GM19023 (cell line): ENCODE data around the gene PEX14.
"Not testable (repeated sequence)": the region's sequence is repeated elsewhere in the genome, so short reads cannot be mapped to it uniquely, and the experiment has no call there.

Experiments used
- ATAC-seq: cut with Tn5 transposase; IDR thresholded peaks from one replicate; pipeline ENCODE4 v1.9.1; 2021; ENCODE audit warnings: mild to moderate bottlenecking, moderate library complexity; ENCODE audit not compliant: unreplicated experiment

Gene PEX14, protein sequence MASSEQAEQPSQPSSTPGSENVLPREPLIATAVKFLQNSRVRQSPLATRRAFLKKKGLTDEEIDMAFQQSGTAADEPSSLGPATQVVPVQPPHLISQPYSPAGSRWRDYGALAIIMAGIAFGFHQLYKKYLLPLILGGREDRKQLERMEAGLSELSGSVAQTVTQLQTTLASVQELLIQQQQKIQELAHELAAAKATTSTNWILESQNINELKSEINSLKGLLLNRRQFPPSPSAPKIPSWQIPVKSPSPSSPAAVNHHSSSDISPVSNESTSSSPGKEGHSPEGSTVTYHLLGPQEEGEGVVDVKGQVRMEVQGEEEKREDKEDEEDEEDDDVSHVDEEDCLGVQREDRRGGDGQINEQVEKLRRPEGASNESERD

DNA sequence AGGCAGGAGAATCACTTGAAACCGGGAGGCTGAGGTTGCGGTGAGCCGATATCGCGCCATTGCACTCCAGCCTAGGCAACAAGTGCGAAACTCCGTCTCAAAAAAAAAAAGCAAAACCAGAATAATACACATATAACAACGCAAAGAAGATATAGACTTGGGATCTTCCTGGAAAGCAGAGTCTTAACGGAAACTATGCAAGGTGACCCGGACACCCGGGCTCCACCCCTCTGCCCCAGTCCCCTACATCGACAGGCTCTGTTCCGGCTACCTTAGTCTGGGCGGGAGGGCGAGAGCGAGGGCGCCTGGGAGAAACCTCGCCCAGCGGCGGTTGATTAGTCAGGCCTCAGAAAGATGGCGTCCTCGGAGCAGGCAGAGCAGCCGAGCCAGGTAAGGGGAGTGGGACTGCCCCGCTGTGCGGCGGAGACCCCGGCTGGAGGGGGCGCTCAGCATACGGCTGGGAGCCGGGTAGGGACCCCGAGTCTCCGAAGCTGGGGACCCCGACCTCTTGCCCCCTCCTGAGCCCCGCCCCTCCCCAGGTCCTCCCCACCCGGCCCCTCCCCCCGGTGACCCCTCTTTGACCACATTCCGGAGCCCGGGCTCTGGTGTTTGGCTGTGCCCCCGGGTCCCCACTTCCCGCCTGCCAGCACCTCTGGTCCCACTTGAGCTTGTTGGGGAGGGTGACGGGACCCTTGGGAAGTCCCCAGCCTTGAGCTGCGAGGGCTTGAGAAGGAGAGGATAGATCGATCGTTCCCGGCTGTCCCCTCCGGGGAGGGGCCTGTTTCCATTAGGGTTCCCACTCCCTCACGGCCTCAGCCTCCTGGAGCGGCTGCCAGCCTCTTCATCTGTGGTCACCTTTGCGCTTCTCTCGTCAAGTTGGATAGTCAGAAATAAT is at the start of gene PEX14:
TSS of gene PEX14 (plus strand) at position 338 of the 895 bp plus-strand sequence. CDS start at position 355, 17 bp downstream.
- ATAC-seq, result peak; percentile 65

DNA sequence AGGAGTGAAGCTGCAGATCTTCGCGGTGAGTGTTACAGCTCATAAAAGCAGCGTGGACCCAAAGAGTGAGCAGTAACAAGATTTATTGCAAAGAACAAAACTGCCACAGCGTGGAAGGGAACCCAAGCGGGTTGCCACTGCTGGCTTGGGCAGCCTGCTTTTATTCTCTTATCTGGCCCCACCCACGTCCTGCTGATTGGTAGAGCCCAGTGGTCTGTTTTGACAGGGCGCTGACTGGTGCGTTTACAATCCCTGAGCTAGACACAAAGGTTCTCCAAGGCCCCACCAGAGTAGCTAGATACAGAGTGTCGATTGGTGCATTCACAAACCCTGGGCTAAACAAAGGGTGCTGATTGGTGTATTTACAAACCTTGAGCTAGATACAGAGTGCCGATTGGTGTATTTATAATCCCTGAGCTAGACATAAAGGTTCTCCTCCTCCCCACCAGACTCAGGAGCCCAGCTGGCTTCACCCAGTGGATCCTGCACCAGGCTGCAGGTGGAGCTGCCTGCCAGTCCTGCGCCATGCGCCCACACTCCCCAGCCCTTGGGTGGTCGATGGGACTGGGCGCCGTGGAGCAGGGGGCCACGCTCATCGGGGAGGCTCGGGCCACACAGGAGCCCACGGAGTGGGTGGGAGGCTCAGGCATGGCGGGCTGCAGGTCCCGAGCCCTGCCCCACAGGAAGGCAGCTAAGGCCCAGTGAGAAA is 48.8 kb upstream of the PEX14 start:
- not testable (repeated sequence) for ATAC-seq

DNA sequence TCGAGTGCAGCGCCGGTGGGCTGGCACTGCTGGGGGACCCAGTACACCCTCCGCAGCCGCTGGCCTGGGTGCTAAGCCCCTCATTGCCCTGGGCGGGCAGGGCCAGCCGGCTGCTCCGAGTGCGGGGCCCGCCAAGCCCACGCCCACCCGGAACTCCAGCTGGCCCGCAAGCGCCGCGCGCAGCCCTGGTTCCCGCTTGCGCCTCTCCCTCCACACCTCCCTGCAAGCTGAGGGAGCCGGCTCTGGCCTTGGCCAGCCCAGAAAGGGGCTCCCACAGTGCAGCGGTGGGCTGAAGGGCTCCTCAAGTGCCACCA is 48.3 kb upstream of the PEX14 start:
- ATAC-seq, result not testable (repeated sequence)

DNA sequence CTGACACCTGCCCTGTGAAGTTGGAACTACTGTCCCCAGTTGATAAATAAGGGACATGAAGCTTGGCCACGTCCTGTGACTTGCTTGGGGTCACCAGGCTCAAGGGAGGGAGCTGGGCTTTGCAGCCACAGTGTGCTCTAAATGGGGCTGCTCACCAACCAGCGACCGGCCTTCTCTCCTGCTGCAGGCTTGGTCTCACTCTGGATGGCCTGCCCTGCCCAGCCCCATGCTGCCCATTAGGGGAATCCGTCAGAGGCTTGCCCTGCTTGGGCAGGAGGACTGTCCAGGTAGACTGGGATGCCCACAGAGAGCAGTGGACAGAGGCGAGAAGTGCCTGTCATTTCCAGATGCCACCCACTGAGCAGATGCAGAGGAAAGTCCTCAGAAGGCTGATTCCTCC is 45.8 kb upstream of the PEX14 start:
- no peak for ATAC-seq

DNA sequence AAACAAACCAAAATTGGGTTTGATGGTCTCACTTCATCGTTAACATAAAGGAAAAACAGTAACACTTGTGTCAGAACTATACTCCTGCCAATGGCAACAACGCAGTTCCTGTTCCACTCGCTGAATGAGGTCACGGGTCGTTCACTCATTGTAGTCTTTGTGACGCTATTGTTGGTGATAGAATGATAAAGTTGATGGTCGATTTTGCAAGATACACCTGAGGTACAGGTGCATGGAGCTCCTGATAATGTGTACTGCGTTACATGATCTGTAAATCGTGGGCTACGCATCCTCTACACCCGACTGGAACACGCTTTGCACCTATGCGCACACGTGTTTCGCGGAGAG is 44.9 kb upstream of the PEX14 start:
- ATAC-seq, result no peak

DNA sequence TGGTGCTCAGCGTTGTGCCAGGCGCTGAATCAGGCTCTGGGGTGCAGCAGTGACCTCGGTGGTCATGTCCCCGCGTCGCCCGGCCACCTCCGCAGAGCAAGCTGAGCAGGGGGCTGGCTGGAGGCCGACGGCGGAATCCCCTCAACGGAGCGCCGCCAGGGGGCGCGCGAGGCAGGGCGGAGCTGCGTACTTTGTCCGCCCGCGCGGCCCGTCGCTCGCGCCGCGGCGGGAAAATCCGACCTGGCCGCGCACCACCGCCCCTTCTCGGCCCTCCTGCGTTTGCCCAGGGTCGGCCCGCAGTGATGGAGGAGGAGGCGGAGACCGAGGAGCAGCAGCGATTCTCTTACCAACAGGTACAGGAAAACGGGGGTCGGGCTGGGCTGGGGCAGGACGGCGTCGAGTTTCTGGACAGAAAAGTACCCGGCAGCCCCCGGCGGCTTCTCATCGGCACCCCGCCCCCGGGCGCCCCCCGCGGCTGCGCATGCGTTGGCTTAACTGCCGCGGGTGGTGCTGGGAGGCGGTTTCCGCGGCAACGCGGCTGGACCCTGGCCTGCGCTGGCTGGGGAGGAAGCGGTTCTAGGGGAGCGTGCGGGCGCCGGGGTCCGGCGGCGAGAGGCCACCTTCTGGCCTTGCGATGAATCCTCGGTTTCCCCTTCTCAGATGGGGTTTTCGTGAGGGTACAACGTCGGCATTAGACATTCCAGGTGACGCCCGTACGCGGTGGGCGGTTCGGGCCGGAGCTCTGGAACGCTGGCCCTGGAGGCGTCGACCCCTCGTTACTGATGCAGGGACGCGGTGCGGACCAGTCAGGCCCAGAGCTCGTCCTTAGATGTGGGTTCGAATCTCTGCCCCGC is 44.3 kb upstream of the PEX14 start, which contains the start of gene CENPS:
TSS of gene CENPS (plus strand) at position 218 of the 854 bp plus-strand sequence. CDS start at position 303, 85 bp downstream.
- peak; percentile 88 for ATAC-seq

DNA sequence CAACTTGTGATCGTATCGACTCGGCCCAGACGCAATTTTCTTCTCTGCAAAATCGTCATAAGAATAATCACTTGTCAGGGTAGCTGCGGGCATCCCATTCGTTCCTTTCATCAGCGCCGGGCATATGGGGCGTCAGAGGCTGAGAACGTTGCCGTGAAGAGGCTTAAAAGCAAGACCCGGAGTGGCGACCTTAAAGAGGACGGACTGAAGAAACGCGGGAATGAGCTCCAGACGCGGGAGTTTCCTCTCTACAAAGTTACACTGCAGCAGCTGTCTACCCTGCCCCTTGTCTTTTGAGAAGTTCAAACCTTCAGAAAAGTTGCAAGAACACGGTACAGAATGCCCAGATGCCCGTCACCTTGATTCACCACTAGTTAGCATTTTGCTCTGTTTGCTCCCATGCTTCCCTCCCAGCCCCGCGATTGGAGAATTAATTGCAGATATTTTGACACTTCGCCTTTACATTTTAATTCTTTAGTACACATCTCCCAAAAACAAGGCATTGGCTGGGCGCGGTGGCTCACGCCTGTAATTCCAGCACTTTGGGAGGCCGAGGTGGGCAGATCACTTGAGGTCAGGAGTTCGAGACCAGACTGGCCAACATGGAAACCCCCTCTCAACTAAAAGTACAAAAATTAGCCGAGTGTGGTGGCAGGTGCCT is 43.5 kb upstream of the PEX14 start:
- ATAC-seq, result no peak

DNA sequence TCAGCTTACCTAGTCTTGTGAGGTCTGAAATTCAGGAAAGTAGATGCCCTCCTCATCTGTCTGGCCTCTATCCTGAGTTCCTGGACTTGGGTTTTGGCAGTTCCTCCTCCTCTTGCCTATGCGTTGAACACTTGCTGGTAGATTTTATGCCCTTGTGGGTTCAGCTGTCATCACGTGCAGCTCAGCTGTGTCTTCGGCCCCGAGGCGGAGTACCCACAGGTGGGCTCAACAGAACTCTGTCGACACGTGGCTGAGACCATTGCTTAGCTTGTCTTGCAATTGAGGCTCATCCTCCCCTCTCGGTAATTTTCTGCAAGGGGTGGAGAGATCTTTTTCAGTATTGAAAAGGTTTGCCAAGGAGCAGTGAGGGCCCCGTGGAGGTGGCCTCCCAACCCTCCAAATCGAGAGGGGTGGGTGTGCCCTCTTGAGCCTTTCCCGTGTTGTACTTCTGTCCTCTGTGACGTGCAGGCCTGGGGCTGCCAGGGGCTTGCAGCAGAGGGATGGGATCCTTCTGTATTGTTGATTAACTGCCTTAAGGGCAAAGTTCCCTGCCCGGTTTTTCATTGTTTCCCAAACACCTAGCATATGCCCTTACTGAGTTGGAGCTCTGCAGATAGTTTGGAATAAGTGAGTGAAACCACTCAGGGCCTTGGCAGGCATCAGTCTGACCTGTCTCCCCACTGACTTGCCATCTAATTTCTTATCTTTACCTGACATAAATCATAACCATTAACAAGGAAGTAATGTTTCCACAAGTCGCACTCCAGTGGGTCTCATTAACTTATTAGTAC is 41.6 kb upstream of the PEX14 start:
- ATAC-seq, result no peak

DNA sequence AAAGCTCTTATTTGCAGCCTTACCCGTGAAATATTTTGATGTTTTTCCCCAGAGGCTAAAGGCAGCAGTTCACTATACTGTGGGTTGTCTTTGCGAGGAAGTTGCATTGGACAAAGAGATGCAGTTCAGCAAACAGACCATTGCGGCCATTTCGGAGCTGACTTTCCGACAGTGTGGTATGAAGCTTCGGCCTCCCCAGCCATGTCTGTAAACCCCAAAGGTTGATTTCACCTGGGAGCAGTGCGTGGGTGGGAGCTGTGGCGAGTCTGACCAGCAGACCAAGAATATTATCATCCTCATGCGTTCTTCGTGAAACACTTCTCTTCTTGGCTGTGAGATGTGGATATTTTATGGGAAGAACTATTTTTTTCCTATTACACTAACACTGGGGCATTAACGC is 41.0 kb upstream of the PEX14 start:
- no peak for ATAC-seq

DNA sequence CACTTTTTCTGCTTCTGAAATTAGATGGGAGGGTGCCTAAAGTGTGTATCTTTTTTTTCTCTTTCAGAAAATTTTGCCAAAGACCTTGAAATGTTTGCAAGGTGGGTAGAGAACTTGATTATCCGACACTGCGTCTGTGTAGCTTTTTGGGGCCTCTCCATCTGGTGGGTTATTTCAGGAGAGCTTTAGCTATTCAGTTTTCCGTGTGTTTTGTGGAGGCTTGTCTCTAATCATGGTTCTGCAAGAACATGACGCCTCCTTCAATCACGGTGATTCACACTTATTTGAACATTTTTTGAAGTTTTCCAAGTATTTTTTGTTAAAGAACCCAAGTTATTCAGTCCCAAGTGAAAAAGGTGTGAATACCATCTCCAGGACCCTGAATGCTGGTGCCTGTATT is 40.2 kb upstream of the PEX14 start:
- no peak for ATAC-seq

DNA sequence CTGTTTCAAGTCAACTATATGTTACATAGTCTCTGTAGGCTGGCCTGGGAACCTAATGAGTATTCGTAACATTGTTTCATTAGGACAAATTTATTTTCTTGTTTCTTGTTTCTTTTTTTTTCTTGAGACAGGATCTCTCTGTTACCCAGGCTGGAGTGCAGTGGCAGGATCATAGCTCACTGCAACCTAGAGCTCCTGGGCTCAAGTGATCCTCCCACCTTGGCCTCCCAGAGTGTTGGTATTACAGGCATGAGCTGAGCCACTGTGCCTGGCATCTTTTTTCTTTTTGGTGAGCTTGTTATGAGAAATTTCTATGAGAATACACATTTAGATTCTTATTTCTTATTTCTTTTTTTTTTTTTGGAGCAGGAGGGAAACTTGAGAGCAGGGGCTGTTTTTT is 37.7 kb upstream of the PEX14 start:
- no peak for ATAC-seq

DNA sequence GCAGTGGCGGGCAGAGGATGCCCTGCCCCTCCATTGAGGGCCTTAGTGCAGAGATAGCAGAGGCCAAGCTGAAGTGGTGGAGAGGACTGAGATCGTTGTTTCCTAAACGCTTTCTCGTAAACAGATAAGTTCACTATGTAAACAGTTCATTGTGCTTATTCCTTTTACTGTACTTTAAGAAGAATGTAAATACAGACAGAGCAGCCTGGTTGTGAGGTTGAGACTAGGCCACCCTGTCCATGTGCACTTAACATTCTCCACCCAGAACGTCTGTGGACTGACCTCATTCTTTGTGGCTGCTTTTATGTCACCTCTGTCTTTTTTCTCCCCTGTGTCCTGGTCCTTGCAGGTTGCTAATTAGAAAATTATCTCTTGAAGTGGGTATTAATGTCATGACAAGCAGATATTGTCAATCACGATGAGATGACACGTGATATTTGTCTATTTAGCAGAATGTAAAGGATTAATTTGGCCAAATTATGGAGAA is 36.0 kb upstream of the PEX14 start:
- ATAC-seq, result no peak

DNA sequence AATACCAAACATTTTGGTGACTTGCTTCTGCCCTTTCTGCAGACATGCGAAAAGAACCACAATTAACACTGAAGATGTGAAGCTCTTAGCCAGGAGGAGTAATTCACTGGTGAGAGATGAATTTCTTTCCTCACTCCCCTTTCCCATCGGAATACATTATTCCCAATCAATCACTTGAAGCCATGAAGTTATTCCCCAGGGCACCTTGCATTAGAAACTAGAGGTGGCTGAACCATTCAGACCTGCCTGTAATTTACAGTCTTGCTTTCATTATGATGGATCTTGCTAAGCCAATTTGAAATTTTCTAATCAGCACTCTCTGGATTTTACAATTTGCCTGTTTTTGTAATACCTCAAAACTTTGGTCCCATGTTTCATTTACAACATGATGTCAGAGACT is 34.4 kb upstream of the PEX14 start:
- ATAC-seq, result no peak

DNA sequence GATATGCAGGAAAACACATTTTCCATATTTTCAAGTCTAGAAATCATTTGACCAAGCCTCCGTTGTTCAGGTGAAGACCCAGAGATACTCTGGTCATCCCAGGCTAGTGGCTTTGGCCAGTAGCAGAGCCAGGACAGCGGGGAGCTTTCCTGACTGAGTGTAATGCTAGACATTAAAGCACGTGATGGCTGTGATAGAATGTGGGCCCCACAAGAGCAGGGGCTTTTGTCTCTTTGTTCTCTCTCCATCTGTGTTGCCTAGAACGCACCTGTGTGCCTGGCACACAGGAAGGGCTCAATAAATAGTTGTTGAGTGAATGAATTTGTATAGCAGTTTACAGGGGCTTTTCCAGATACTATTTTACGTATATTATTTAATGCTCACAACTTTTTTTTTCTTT is 34.0 kb upstream of the PEX14 start:
- no peak for ATAC-seq

DNA sequence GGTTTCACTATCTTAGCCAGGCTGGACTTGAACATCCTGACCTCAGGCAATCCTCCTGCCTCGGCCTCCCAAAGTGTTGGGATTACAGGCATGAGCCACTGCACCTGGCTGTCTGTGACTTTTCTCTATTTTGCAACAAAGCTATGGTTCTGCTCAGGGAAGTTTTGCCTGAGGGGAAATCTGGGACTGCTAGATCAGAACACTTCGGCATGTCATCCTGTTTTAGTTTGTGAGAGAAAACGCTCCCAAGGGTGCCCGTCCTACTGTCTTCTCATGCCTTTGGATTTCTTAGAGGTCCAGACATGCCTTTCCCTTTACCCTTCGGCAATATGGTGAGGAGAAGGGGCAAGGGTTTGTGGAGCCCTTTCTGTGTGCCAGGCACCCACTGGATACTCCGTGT is 30.5 kb upstream of the PEX14 start:
- no peak for ATAC-seq

DNA sequence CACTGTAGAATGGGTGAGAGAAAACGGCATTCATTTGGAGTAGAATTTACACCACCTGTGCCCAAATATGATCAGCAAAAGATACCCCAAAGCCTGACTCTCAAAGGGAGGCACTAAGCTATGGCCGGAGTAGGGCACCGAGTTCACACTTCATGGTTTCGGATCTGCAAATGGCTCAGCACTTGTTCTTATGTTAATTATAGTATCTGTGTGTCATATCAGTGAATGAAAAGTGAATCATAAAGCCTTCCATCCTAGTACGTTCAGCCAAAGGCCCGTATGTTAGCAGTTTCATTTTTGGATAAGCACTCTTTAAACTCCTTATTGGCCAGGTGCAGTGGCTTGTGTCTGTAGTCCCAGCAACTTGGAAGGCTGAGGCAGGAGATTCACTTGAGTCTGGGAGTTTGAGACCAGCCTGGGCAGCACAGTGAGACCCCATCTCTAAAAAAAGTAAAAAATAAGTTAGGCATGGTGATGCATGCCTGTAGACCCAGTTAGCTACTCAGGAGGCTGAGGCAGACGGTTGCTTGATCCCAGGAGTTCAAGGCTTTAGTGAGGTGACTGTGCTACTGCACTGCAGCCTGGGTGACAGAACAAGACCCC is 29.9 kb upstream of the PEX14 start:
- no peak for ATAC-seq

DNA sequence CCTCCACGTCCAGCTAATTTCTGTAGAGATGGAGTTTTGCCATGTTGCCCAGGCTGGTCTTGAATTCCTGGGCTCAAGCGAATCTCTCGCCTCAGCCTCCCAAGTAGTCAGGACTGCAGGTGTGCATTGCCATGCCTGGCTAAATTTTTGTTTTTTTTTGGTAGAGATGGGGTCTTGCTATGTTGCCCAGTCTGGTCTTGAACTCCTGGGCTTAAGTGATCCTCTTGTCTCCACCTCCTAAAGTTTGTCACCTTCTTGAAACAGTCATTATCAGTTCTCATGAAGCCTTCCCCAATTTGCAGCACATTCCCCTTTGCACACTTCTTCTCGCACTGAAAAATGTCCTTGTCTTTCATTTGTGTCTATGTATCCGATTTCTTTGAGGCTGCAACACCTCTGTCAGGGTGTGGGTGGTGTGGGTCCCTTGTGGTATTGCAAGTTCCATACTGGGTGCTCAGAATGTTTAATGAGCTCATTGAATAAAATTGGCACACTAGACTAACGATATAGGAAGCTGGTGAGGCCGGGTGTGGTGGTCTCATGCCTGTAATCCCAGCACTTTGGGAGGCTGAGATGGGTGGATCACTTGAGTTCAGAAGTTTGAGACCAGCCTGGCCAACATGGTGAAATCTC is 27.8 kb upstream of the PEX14 start:
- no peak for ATAC-seq

DNA sequence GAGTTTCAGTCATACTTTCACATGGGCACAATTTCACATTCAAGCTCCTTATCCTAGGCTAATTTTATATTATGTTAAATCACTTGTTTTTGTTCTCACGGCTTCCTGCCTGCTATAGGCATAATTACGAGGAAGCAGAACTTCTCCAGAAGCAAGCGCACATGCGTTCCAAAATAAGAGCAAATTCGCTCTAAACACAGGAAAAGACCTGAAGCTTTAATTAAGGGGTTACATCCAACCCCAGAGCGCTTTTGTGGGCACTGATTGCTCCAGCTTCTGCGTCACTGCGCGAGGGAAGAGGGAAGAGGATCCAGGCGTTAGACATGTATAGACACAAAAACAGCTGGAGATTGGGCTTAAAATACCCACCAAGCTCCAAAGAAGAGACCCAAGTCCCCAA is 25.0 kb upstream of the PEX14 start, which contains the start of gene CORT:
TSS of gene CORT (plus strand) at position 281 of the 400 bp plus-strand sequence. CDS start 193 bp downstream, outside the sequence.
- no peak for ATAC-seq
